ENCODE measurements around the gene TFB2M.

Gene TFB2M

GRCh38 chr1:246550402-246550801 is 15.7 kb downstream of the TFB2M start:
- DNase-seq, result no peak

DNA sequence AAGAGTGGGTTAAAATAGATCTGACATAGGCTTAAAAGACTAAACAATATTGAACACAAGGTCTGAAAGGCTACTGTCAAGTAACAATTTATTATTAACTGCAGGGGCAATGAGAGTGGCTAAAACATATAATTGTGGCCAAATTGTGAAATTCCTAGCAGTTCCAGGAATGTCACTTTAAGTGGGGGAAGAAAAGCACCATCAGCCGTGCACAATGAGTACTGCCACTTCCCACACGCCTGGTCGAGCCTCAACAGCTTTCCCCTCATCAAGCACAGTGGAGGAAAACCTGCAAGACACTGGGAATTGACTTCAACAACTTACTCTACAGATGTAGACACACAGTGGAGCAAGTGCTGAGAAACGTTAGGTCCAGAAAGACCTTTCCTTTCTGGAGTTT is 16.4 kb downstream of the TFB2M start:
- no peak for DNase-seq

DNA sequence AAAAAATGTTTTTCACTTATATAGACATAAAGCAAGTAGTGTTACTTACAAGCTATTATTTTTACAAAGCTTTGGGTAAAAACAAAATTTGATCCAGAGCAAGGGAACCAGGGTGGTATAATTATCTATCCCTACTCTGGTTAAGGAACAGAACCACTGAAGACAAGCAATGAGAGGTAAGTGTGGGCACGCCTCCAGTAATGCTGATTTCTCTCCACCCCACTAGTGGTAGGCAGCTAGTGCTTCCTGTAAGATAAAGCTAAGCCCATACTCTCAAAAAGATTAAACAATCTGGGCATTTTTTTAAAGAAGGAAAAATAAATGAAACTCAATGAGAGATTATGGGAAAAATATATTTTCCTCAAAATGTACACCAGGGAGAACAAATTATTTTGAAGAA is 22.1 kb downstream of the TFB2M start:
- DNase-seq, result no peak

DNA sequence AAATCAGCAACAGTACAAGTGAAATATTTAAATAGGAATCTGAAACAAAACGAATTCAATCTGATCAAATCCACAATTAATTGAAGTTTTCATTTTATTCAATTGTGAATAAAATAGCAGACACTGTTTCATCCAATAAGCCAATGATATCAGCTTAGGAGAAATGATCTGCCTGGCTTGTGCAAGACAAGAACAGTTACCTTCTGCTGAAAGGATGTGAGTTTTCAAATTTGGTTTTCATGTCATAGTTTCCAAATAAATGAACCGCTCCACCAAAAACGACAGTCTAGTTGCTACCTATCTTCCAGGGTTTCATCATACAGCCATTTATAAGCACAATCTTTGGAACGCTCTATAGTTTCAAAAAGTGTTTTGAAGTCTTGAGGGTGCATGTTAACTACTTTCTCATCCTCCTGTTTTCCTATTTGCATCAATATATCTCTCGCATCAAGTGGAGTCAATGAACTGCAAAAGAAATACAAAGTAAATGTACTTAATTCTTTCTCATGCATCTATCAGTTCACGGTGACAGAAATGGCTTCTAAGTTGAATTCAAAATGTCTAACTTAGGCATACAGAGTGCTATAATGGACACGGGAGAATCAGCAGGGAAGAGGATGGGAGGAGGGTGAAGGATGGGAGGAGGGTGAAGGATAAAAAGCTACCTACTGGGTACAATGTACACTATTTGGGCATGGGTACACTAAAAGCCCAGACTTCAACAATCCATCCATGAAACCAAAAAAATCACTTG is 25.1 kb downstream of the TFB2M start:
- DNase-seq, result no peak

DNA sequence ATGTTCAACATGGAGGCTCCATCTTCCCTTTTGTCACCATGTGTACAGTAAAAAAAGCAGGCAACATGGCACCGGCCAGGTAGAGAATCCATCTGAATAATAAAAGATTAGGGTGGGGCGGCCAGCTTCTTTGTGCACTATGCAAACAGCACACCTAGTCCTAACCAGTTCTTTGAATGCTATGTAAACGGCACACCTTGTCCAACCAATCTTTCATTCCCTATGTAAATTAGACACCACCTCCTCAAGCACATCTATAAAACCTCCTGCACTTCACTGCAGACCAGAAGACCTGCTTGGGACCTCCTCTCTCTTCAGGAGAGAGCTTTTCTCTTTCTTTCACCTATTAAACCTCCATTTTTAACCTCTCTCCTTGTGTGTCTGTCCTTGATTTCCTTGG is 28.2 kb downstream of the TFB2M start:
- no peak for DNase-seq

GRCh38 chr1:246537441-246537840 is 28.6 kb downstream of the TFB2M start:
- no peak for DNase-seq

DNA sequence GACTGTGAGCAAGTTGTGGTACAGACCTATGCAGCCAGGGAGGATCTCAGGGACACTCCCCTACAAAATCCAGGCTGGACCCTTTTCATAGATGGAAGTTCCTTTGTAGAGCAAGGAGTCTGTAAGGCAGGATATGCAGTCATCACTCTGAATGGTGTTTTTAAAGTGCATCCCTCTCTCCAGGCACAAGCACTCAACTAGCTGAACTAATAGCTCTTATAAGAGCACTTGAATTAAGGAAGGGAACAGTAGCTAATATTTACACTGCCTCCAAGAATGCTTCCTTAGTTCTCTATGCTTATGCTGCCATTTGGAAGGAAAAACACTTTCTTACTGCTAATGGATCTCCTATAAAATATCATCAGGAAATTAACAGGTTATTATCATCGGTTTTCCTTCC is 31.9 kb downstream of the TFB2M start:
- no peak for DNase-seq

DNA sequence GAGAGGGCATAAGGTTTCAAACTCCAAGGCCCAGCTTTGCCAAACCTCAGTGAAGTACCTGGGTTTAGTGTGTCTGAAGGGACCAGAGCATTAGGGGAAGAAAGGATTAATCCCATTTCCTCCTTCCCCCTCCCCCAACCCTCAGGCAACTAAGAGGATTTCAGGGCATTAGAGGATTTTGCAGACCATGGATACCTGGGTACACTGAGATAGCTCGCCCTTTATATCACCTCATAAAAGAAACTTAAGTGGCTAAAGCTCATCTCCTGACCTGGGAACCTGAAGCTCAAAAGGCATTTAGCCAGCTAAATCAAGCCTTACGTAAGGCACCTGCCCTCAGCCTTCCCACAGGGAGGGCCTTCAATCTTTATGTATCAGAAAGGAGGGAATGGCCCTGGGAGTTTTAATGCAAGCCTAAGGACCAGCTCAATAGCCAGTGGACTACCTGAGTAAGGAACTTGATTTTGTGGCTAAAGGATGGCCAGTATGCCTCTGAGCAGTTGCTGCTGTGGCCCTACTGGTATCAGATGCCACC is 32.6 kb downstream of the TFB2M start:
- DNase-seq, result no peak

- DNase-seq, result no peak
Observed at GRCh38 chr1:246532519-246532918, 33.5 kb downstream of the TFB2M start.

DNA sequence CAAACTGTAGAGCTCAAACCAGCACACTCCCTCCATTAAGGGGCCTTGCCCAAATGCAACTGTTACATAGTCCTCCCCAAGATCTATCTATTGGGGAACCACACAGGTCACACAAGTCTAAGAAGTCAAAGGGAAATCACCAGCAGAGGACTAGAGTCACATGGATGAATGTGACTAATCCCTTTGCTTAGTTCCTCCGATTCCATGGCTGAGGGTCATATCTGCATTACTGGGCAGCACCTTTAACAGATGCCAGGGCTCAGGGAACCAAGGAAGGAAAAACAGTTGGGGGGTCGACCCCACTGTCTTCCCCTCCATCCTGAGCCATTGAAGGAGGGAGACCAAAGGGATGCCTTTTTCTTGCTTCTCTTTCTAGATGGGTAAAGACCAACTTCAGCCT is 35.6 kb downstream of the TFB2M start:
- DNase-seq, result no peak

DNA sequence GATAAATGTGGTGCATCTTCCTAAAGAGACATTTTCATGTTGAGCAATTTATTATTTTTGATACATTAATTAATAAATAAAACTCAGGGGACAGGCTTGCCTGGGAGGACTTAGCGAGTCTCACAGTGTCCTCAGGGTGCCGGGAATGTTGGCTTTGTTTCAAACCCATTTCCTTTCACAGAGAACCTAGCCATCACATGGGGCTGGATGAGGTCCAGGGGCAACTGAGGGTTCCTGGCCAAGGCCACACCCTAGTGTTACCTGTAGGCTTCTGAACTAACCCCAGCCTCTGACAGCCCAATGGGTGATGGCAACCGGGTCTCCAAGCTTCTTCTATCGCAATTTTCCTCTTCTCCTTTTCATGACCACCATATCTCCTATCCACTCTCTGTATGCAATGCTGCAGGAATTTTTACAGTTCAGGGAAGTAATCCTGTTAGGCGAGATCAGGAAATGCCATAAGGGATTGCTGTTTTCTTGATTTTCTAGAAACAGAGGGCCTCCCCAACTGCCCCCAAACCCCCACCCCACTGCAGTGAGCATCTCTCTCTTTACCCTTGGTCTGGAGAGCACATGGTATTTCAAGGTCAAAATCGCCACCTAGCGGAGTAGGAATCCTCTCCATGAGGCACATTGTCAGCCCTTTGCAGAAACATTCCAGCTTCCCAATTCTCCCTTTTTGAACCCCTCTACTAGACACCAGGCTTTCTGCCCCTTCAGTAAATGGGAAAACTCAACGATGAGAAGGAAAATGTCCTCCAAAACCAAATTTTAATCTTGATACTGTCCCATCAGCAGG is 36.9 kb downstream of the TFB2M start:
- no peak for DNase-seq

- no peak for DNase-seq
Observed at GRCh38 chr1:246527402-246528088, 38.5 kb downstream of the TFB2M start.

- no peak for DNase-seq
Observed at GRCh38 chr1:246526915-246527314, 39.1 kb downstream of the TFB2M start.

- no peak for DNase-seq
Observed at GRCh38 chr1:246526380-246526779, 39.7 kb downstream of the TFB2M start.

DNA sequence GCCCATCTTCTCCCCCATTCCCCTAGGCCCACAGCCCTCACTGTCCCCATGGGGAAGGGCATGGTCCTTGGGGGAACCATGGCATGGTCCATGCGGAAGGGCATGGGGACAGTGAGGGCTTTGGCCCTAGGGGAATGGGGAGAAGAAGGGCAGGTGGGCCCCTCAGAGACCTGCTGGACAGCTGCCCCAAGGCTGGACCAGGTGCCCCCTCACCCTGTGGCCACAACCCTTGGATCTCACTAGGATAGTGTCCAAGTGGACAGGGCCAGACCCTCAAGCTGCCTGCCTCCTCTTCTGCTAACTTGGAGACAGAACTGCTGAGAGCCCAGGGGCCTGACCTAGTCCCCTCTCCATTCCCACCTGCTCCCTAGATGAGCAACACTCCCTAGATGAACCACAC is 46.5 kb downstream of the TFB2M start:
- DNase-seq, result no peak

GRCh38 chr1:246518456-246519205 is 47.4 kb downstream of the TFB2M start:
- DNase-seq, result no peak

GRCh38 chr1:246517391-246517790 is 48.7 kb downstream of the TFB2M start:
- DNase-seq, result no peak

DNA sequence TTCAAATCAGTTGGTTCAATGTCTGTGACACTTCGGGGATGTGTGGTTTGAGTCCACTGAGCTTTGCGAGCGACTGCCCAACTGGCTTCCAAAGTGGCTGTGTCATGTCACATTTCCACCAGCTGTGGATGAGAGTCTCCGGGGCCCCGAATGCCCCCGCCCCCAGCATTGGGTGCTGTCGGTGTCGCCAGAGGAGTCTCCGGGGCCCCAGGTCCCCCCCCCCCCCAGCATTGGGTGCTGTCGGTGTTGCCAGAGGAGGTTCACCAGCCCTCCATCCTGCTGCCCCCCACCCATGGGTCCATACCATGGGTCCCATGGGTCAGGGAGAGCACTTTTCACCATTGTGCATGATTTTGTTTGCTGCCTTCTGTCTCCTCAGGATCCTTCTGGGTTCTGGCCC is 49.9 kb downstream of the TFB2M start:
- no peak for DNase-seq

DNA sequence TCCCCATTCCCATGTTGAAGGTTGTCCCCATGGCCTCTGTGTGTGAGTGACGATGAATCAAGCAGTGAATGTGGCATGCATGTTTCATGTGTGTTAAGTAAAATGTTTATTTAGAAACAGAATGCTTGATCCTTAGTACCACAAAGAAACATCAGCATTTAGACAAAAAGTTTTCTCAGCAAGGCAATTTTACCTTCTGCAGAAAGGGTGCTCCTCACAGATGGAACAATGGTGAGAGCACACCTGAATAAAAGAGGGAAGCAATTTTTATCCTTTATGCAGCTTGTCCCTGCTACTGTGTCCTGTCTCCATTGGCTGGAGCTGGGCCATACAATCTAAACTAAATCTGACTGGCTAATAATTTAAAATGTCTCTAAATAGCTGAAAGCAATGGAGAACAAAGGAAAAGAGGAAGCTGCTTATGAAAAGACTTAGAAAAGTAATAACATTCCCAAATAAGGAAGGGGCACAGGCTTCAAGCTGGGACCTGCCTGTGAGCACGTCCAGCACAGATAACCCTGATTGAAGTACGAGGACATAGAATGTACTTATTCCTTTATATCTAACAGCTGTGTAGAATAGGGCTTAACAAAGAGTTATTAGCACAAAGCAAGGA is 50.6 kb downstream of the TFB2M start:
- no peak for DNase-seq

DNA sequence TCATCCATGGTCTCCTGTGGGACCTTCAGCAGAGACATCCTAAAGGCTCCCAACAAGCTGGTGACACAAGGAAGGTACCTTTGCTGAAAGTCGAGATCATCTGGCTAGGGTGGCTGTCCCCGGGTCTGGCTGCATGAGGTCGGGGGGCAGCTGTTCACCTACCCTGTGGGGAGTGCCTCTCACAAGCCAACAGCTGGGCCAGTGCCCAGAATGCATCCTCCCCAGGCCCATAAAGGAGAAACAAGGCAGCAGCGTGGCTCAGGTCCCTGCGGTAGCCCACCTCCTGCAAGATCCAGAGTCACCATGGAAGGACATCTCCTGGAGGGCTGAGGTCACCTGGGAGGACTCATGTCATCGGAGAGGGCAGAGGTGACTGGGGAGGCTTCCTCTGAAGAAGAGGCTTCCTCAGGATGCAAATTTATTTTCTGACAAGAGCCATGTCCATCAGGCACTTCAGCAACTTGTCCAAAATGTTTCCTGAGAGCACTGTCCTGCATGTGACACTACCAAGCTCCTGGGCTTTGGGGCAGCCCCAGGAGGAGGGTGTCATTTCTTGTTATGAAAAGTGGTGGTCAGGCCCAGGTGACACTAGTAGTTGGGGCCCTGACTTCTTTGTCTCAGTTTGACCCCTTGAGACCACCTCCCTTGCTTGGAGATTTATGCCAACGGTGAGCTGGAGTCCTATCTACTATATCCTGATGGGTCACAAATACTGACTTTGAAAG is 52.3 kb downstream of the TFB2M start:
- no peak for DNase-seq

- no peak for DNase-seq
Observed at GRCh38 chr1:246513041-246513440, 53.0 kb downstream of the TFB2M start.

DNA sequence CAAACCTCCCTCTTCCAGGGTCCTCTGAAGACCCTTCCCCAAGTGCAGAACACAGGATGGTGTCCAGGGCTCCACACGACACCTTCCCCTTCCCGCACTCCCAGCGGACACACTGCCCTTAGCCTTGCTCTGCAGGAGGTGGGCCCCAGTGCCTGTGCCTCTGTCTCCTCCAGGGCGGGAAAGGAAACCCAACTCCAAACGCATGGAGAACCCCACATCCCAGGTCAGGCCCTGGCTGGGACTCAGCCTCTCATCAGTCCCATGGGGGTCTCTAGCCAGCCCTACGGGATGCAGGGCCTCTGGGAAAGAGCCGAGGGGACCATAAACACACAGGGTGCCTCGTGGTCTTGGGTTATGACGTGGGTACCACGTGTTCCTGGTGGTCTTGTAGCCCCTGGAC is 53.4 kb downstream of the TFB2M start:
- DNase-seq, result no peak

Measured in activated CD8-positive, alpha-beta memory T cell treated with anti-CD3 and anti-CD28 coated beads, Interleukin-2, amount 50 U/mL, for 48 hours (primary cell).